ENCODE measurements around the gene GSN. TPM values are rescaled to one million over a fixed set of nuclear protein-coding genes. Genes with fewer than 3 reads are reported as not detected.

The GSN gene
- total RNA-seq, 2 donors from 2014 or later: 590 to 1,544 TPM

- intact Hi-C loops (cut with DNase I): no loop called here
- DNase-seq (ENCODE audit: low spot score): no peak
Observed at GRCh38 chr9:121240472-121241135, 27.4 kb upstream of the GSN start.

- intact Hi-C loops (cut with DNase I): no loop called here
- DNase-seq (ENCODE audit: low spot score): no peak
Observed at GRCh38 chr9:121242219-121242958, 25.6 kb upstream of the GSN start.

GRCh38 chr9:121242959-121243346, 25.0 kb upstream of the GSN start:
- intact Hi-C loops (cut with DNase I): no loop called here
- no peak for DNase-seq (ENCODE audit: low spot score)

GRCh38 chr9:121246821-121247561, 21.0 kb upstream of the GSN start:
- intact Hi-C loops (cut with DNase I): loop anchor here in 1 of 2 donors (2.0 kb wide), 1 partner anchor 16 kb away; no protein-coding TSS in a partner anchor
- no peak for DNase-seq (ENCODE audit: low spot score)

GRCh38 chr9:121249563-121249962, 18.4 kb upstream of the GSN start:
- intact Hi-C loops (cut with DNase I): no loop called here
- DNase-seq (ENCODE audit: low spot score): no peak

- no peak for DNase-seq (ENCODE audit: low spot score)
- intact Hi-C loops (cut with DNase I): no loop called here
Observed at GRCh38 chr9:121252104-121252851, 15.7 kb upstream of the GSN start.

- no peak for DNase-seq (ENCODE audit: low spot score)
- intact Hi-C loops (cut with DNase I): no loop called here
Observed at GRCh38 chr9:121253162-121253561, 14.8 kb upstream of the GSN start.

GRCh38 chr9:121253821-121254501, 14.0 kb upstream of the GSN start:
- intact Hi-C loops (cut with DNase I): no loop called here
- no peak for DNase-seq (ENCODE audit: low spot score)

- no peak for DNase-seq (ENCODE audit: low spot score)
- intact Hi-C loops (cut with DNase I): loop anchor here in 1 of 2 donors (5.0 kb wide), 1 partner anchor 37 kb away; no protein-coding TSS in a partner anchor
Observed at GRCh38 chr9:121259498-121259897, 8.5 kb upstream of the GSN start.

- DNase-seq (ENCODE audit: low spot score): no peak
- intact Hi-C loops (cut with DNase I): loop anchor here in 1 of 2 donors (5.0 kb wide), 1 partner anchor 38 kb away; no protein-coding TSS in a partner anchor
Observed at GRCh38 chr9:121259935-121260334, 8.0 kb upstream of the GSN start.

- intact Hi-C loops (cut with DNase I): no loop called here
- DNase-seq (ENCODE audit: low spot score): no peak
Observed at GRCh38 chr9:121260457-121261106, 7.4 kb upstream of the GSN start.

GRCh38 chr9:121261107-121261460, 6.9 kb upstream of the GSN start:
- DNase-seq (ENCODE audit: low spot score): no peak
- intact Hi-C loops (cut with DNase I): no loop called here

GRCh38 chr9:121261755-121262154, 6.2 kb upstream of the GSN start:
- intact Hi-C loops (cut with DNase I): no loop called here
- no peak for DNase-seq (ENCODE audit: low spot score)

GRCh38 chr9:121262423-121262822, 5.5 kb upstream of the GSN start:
- no peak for DNase-seq (ENCODE audit: low spot score)
- intact Hi-C loops (cut with DNase I): no loop called here

- intact Hi-C loops (cut with DNase I): no loop called here
- DNase-seq (ENCODE audit: low spot score): no peak
Observed at GRCh38 chr9:121262953-121263352, 5.0 kb upstream of the GSN start.

- DNase-seq (ENCODE audit: low spot score): no peak
- intact Hi-C loops (cut with DNase I): loop anchor here in 1 of 2 donors (5.0 kb wide), 2 partner anchors 36 to 39 kb away; no protein-coding TSS in a partner anchor
Observed at GRCh38 chr9:121266356-121266755, 1.6 kb upstream of the GSN start.

- intact Hi-C loops (cut with DNase I): loop anchor here in 1 of 2 donors (5.0 kb wide), 2 partner anchors 35 to 40 kb away; no protein-coding TSS in a partner anchor
- no peak for DNase-seq (ENCODE audit: low spot score)
Observed at GRCh38 chr9:121266906-121267650, 884 bp upstream of the GSN start.

- DNase-seq (ENCODE audit: low spot score): no peak
- intact Hi-C loops (cut with DNase I): loop anchor here in 1 of 2 donors (5.0 kb wide), 2 partner anchors 34 to 41 kb away; no protein-coding TSS in a partner anchor
Observed at GRCh38 chr9:121268598-121268850, 562 bp downstream of the GSN start.

Data from posterior vena cava (tissue), 2 donors.